Neuronal stem cell (in vitro differentiated cells): Measurements from ENCODE around the gene KCTD19.

Experiments
- DNase-seq: peaks from one replicate; pipeline ENCODE4 v3.0.0-alpha.2; 2013; ENCODE audit warnings: low spot score
- H2AFZ ChIP-seq: one replicate; pipeline ENCODE4 v1.6.1; 2013; ENCODE audit warnings: mild to moderate bottlenecking, low read length, inconsistent platforms
- H2AK5ac ChIP-seq: 2 replicates; pipeline ENCODE4 v1.6.1; 2013; ENCODE audit warnings: low read depth, mild to moderate bottlenecking, inconsistent platforms, low read length, moderate library complexity, mixed read lengths
- H2BK120ac ChIP-seq: 2 replicates; pipeline ENCODE4 v1.6.1; 2013; ENCODE audit warnings: low read depth, mild to moderate bottlenecking, inconsistent platforms, low read length, moderate library complexity, mixed read lengths
- H2BK12ac ChIP-seq: one replicate; pipeline ENCODE4 v1.6.1; 2013; ENCODE audit warnings: low read length, inconsistent platforms
- H2BK15ac ChIP-seq: 2 replicates; pipeline ENCODE4 v1.6.1; 2013; ENCODE audit warnings: mild to moderate bottlenecking, low read length, inconsistent platforms, mixed read lengths
- H2BK5ac ChIP-seq: one replicate; pipeline ENCODE4 v1.6.1; 2013; ENCODE audit warnings: inconsistent platforms, mild to moderate bottlenecking, low read length, moderate library complexity
- H3K14ac ChIP-seq: one replicate; pipeline ENCODE4 v1.6.1; 2013; ENCODE audit warnings: low read length, inconsistent platforms
- H3K18ac ChIP-seq: 2 replicates; pipeline ENCODE4 v1.6.1; 2013; ENCODE audit warnings: low read length, inconsistent platforms
- H3K23ac ChIP-seq: 2 replicates; pipeline ENCODE4 v1.6.1; 2013; ENCODE audit warnings: low read depth, mild to moderate bottlenecking, mixed read lengths, low read length, inconsistent platforms; ENCODE audit not compliant: poor library complexity
- H3K27ac ChIP-seq: replicated peaks from 3 replicates; pipeline ENCODE4 v1.5.1; 2013; ENCODE audit warnings: low read length, inconsistent platforms
- H3K27me3 ChIP-seq, 3 experiments: 2 replicates each; pipeline ENCODE4 v1.6.1; 2013; ENCODE audit warnings: low read length in 3 of 3, mild to moderate bottlenecking in 2 of 3, inconsistent platforms in 1 of 3, low read depth in 1 of 3, mixed read lengths in 1 of 3, moderate library complexity in 1 of 3; ENCODE audit not compliant: control insufficient read depth in 3 of 3, insufficient read depth in 3 of 3
- H3K36me3 ChIP-seq, 2 donors: replicated peaks in 1 of 2; 2 replicates each; pipeline ENCODE4 v1.6.1; 2013; ENCODE audit warnings: low read length in 2 of 2; ENCODE audit not compliant: control insufficient read depth in 2 of 2, insufficient read depth in 2 of 2
- H3K4ac ChIP-seq: 2 replicates; pipeline ENCODE4 v1.6.1; 2013; ENCODE audit warnings: inconsistent platforms, mild to moderate bottlenecking, low read length, moderate library complexity
- H3K4me1 ChIP-seq, 2 donors: 1 replicate in 1 of 2; 2 replicates in 1 of 2; pipeline ENCODE4 v1.6.1; 2013; ENCODE audit warnings: low read length in 2 of 2, low read depth in 1 of 2; ENCODE audit not compliant: control insufficient read depth in 2 of 2, insufficient read depth in 1 of 2
- H3K4me2 ChIP-seq: one replicate; pipeline ENCODE4 v1.6.1; 2013; ENCODE audit warnings: mild to moderate bottlenecking, low read length, inconsistent platforms; ENCODE audit not compliant: insufficient read depth, poor library complexity, severe bottlenecking
- H3K4me3 ChIP-seq, 2 donors: 2 replicates each; pipeline ENCODE4 v1.5.1; 2013; ENCODE audit warnings: low read length in 2 of 2, mild to moderate bottlenecking in 2 of 2, inconsistent platforms in 1 of 2, moderate library complexity in 1 of 2
- H3K79me1 ChIP-seq: one replicate; pipeline ENCODE4 v1.6.1; 2013; ENCODE audit warnings: low read depth, mild to moderate bottlenecking, inconsistent platforms, low read length, moderate library complexity
- H3K9ac ChIP-seq: one replicate; pipeline ENCODE4 v1.6.1; 2013; ENCODE audit warnings: mild to moderate bottlenecking, low read depth, low read length, inconsistent platforms; ENCODE audit not compliant: poor library complexity
- H3K9me3 ChIP-seq, 2 donors: replicated peaks in 1 of 2; 2 replicates each; pipeline versions ENCODE3 to v1.6.1; 2013; ENCODE audit warnings: low read length in 2 of 2, mild to moderate bottlenecking in 2 of 2, inconsistent platforms in 1 of 2, low read depth in 1 of 2, mixed read lengths in 1 of 2, moderate library complexity in 1 of 2; ENCODE audit not compliant: control insufficient read depth in 2 of 2, insufficient read depth in 1 of 2
- H4K8ac ChIP-seq: one replicate; pipeline ENCODE4 v1.6.1; 2013; ENCODE audit warnings: low read depth, mild to moderate bottlenecking, inconsistent platforms, low read length, moderate library complexity
- H4K91ac ChIP-seq: one replicate; pipeline ENCODE4 v1.6.1; 2013; ENCODE audit warnings: low read length, low read depth, mild to moderate bottlenecking, inconsistent platforms; ENCODE audit not compliant: poor library complexity
- WGBS, 2 donors: extraction: QIAGEN DNeasy Blood & Tissue Kit; methylation state at CpG; one replicate each; pipeline ENCODE4 v1.1.7; 2013; ENCODE audit warnings: missing lambda C conversion rate in 2 of 2, mixed read lengths in 1 of 2; ENCODE audit not compliant: insufficient read length in 2 of 2, insufficient replicate concordance in 1 of 2; ENCODE audit errors: extremely low coverage in 2 of 2; 5-methylcytosine and 5-hydroxymethylcytosine counted together

Gene KCTD19

DNA sequence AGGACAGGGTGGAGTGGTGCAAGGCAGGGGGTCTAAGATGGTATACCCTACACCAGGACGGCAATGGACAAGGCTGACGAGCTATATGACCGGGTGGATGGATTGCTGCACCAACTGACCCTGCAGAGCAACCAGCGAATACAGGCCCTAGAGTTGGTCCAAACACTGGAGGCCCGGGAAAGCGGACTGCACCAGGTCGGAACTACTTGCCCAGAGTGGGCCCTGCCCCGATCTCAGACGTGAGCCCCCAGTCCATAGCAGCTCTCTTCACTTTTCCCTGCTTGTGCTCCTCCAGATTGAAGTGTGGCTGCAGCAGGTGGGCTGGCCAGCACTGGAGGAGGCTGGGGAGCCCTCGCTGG is 44.1 kb downstream of the KCTD19 start:
- H2BK12ac ChIP-seq, result no peak overlapping the region
- H4K91ac ChIP-seq, result no peak overlapping the region
- H2BK5ac ChIP-seq, result no peak overlapping the region
- H3K9ac ChIP-seq, result no peak overlapping the region
- H3K27me3 ChIP-seq, result peaks cover 0 to 69% (median 11%) of the 10 kb centered on the region in 3 experiments
- no peak overlapping the region for H3K18ac ChIP-seq
- WGBS, 2 donors, result no CpG with 5 or more reads among the region's 10 CpGs
- no peaks in the 10 kb centered on the region for H3K9me3 ChIP-seq
- no peak overlapping the region for H3K4me2 ChIP-seq
- H3K23ac ChIP-seq, result peak overlapping the region; percentile 25
- no peak overlapping the region for H3K4me3 ChIP-seq
- H4K8ac ChIP-seq, result no peak overlapping the region
- no peak overlapping the region for H3K4ac ChIP-seq
- H3K4me1 ChIP-seq, result no peaks in the 10 kb centered on the region
- no peak overlapping the region for H2BK120ac ChIP-seq
- no peak for DNase-seq
- H3K79me1 ChIP-seq, result no peaks in the 10 kb centered on the region
- H3K36me3 ChIP-seq, result no peaks in the 10 kb centered on the region
- no peak overlapping the region for H2BK15ac ChIP-seq
- H3K14ac ChIP-seq, result no peak overlapping the region
- H3K27ac ChIP-seq, result no peak overlapping the region
- H2AFZ ChIP-seq, result no peak overlapping the region
- peak overlapping the region; percentile 43 for H2AK5ac ChIP-seq

DNA sequence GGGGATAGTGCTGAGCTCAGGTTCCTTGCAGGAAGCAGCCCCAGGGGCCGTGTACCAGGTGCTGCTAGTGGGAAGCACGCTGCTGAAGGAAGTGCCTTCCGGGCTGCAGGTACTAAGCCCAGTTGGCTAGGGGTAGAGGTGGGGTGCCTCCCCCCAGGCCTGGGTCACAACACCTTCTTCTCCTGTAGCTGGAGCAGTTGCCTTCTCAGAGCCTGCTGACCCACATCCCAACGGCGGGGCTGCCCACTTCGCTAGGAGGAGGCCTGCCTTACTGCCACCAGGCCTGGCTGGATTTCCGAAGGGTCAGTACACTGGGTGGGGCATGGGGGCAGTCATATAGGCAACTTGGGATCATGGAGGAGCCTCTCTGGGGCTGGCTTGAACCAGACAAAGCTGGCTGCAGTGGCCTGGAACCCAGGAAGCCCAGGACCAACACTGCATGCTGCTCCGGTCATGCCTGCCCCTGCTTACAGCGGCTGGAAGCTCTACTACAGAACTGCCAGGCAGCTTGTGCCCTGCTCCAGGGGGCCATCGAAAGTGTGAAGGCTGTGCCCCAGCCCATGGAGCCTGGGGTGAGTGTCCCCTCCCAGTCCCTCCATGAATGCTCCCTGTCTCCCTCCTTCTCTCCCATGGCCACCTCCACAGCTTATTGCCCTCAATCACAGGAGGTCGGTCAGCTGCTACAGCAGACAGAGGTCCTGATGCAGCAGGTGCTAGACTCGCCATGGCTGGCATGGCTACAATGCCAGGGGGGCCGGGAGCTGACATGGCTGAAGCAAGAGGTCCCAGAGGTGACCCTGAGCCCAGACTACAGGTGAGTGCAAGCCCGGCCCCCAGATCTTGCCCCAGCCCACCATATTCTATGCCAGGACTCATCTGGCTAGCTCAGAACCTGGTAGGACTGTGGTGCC is 44.8 kb downstream of the KCTD19 start:
- no peak overlapping the region for H2BK5ac ChIP-seq
- no peak for DNase-seq

DNA sequence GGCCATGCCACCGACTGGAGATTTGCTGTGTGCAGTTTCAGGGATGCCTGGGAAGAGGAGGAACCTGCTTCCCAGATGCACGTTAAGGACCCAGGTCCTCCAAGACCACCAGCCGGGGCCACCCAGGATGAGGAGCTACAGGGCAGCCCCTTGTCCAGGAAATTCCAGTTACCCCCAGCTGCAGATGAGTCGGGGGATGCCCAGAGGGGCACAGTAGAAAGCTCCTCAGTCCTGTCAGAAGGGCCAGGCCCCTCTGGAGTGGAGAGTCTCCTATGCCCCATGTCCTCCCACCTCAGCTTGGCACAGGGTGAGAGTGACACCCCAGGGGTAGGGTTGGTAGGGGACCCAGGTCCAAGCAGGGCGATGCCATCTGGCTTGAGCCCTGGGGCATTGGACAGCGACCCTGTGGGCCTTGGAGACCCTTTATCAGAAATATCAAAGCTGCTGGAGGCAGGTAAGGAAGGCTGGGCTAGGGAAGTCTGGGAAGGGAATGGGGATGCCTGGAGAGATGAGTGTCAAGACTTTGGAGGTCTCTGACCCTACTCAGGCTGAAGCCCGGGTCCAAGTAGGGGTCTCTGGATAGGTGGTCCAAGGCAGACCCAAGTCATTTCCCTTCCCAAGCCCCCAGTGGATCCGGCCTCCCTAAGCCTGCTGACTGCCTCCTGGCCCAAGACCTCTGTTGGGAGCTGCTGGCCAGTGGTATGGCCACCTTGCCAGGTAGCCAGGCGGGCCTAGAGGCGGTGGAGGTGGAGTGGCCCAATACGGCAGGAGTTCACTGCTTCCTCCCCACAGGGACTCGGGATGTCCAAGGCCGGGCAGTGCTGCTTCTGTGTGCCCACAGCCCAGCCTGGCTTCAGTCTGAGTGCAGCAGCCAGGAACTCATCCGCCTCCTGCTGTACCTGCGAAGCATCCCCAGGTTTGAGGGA is 46.2 kb downstream of the KCTD19 start:
- H3K18ac ChIP-seq, result peak overlapping the region; percentile 32
- peaks cover 0 to 73% (median 11%) of the 10 kb centered on the region in 3 experiments for H3K27me3 ChIP-seq
- H2BK5ac ChIP-seq, result peak overlapping the region; percentile 80
- no peak overlapping the region for H2AFZ ChIP-seq
- no peak overlapping the region for H3K27ac ChIP-seq
- no CpG with 5 or more reads among the region's 15 CpGs for WGBS, 2 donors
- peak overlapping the region; percentile 85 for H4K91ac ChIP-seq
- no peaks in the 10 kb centered on the region for H3K4me1 ChIP-seq
- no peaks in the 10 kb centered on the region for H3K79me1 ChIP-seq
- DNase-seq, result no peak
- H3K9ac ChIP-seq, result peak overlapping the region; percentile 15
- H2AK5ac ChIP-seq, result peak overlapping the region; percentile 77
- no peak overlapping the region for H2BK120ac ChIP-seq
- H3K4me3 ChIP-seq, result no peak overlapping the region
- H3K23ac ChIP-seq, result peak overlapping the region; percentile 53
- H2BK15ac ChIP-seq, result peak overlapping the region; percentile 53
- no peak overlapping the region for H3K4me2 ChIP-seq
- H3K9me3 ChIP-seq, result no peaks in the 10 kb centered on the region
- no peak overlapping the region for H3K14ac ChIP-seq
- H4K8ac ChIP-seq, result no peak overlapping the region
- peak overlapping the region; percentile 30 for H2BK12ac ChIP-seq
- no peak overlapping the region for H3K4ac ChIP-seq
- no peaks in the 10 kb centered on the region for H3K36me3 ChIP-seq

More for the DNA sequence above, 44.8 kb downstream of the KCTD19 start:
- no peak overlapping the region for H3K4me3 ChIP-seq
- H3K14ac ChIP-seq, result no peak overlapping the region
- no peaks in the 10 kb centered on the region for H3K79me1 ChIP-seq
- no peaks in the 10 kb centered on the region for H3K4me1 ChIP-seq
- peak overlapping the region; percentile 43 for H2AK5ac ChIP-seq
- H4K8ac ChIP-seq, result no peak overlapping the region
- H3K9me3 ChIP-seq, result no peaks in the 10 kb centered on the region
- H2BK120ac ChIP-seq, result no peak overlapping the region
- no peak overlapping the region for H4K91ac ChIP-seq
- H3K4me2 ChIP-seq, result no peak overlapping the region
- H3K27me3 ChIP-seq, result peaks cover 0 to 68% (median 11%) of the 10 kb centered on the region in 3 experiments
- no peaks in the 10 kb centered on the region for H3K36me3 ChIP-seq
- peak overlapping the region; percentile 36 for H3K18ac ChIP-seq
- no peak overlapping the region for H3K27ac ChIP-seq
- peak overlapping the region; percentile 25 for H3K23ac ChIP-seq
- H2BK15ac ChIP-seq, result peak overlapping the region; percentile 14
- WGBS, 2 donors, result no CpG with 5 or more reads among the region's 14 CpGs
- peak overlapping the region; percentile 17 for H2AFZ ChIP-seq
- H3K9ac ChIP-seq, result no peak overlapping the region
- peak overlapping the region; percentile 70 for H3K4ac ChIP-seq
- no peak overlapping the region for H2BK12ac ChIP-seq
